K562 (cell line): ENCODE data around the gene MON2. TPM values are rescaled to one million over a fixed set of nuclear protein-coding genes. Genes with fewer than 3 reads are reported as not detected.

ENCODE experiments used
- ATAC-seq: fragments of 200-7000 bp; cut with Tn5 transposase; 3 replicates; pipeline ENCODE4 v1.9.1; 2020; ENCODE audit warnings: moderate library complexity
- BruUV-seq: library from RNA; stranded (reverse); fragments of 400-500 nt; replicated peaks from 2 replicates; lab custom pipeline; 2021; lab: Mats Ljungman, UMichigan
- CTCF ChIA-PET: fragments of 300-600 bp; formaldehyde crosslinking; extraction: SDS; loops from one replicate; lab custom pipeline; 2021; ENCODE audit warnings: low intra/inter-chr PET ratio; lab: Yijun Ruan, JAX
- POLR2A ChIA-PET: fragments of 300-600, 350-650 bp; sonication (Branson Sonifier 250); formaldehyde crosslinking; extraction: SDS; loops from one replicate; lab custom pipeline; 2021; ENCODE audit warnings: antibody characterized with exemption, inconsistent platforms; lab: Yijun Ruan, JAX
- DNase-seq, 4 experiments: peaks; one replicate each; pipeline versions ENCODE4 v3.0.0 to v3.0.0-alpha.2; 2011 to 2018; ENCODE audit warnings: low spot score in 3 of 4, mixed read lengths in 3 of 4; ENCODE audit errors: extremely low read depth in 1 of 4
- FAIRE-seq: peaks from 2 replicates; lab custom pipeline; 2011; peaks lifted over from hg19 to GRCh38; lab: Jason Lieb, UNC
- H2AFZ ChIP-seq: 2 replicates; pipeline ENCODE4 v1.6.0; 2011; ENCODE audit warnings: low read depth, low read length, control low read depth, inconsistent platforms
- H3K27ac ChIP-seq: fragments of 200-600 bp; 3 replicates; pipeline ENCODE4 v1.8.0; 2011; ENCODE audit warnings: low read depth, mild to moderate bottlenecking, control low read depth, inconsistent platforms, low read length, moderate library complexity, mixed read lengths; ENCODE audit errors: extremely low read depth
- H3K27me3 ChIP-seq, 2 experiments: fragments of 300-600 bp in 1 of 2; 2 replicates in 1 of 2; 3 replicates in 1 of 2; pipeline versions ENCODE4 v1.6.0 to v1.8.0; 2011; ENCODE audit warnings: inconsistent platforms in 2 of 2, low read length in 2 of 2, mild to moderate bottlenecking in 1 of 2, mixed read lengths in 1 of 2, moderate library complexity in 1 of 2; ENCODE audit not compliant: control insufficient read depth in 2 of 2, insufficient read depth in 2 of 2
- H3K36me3 ChIP-seq: fragments of 300-600 bp; 3 replicates; pipeline ENCODE4 v1.8.0; 2011; ENCODE audit warnings: mild to moderate bottlenecking, low read length, inconsistent platforms; ENCODE audit not compliant: control insufficient read depth, insufficient read depth
- H3K4me1 ChIP-seq, 2 experiments: fragments of 200-600 bp in 1 of 2; replicated peaks in 1 of 2; 2 replicates in 1 of 2; 3 replicates in 1 of 2; pipeline versions ENCODE4 v1.5.1 to v1.8.0; 2011; ENCODE audit warnings: inconsistent platforms in 2 of 2, low read length in 2 of 2, mild to moderate bottlenecking in 1 of 2, mixed read lengths in 1 of 2, moderate library complexity in 1 of 2; ENCODE audit not compliant: control insufficient read depth in 2 of 2, insufficient read depth in 2 of 2
- H3K4me2 ChIP-seq: 2 replicates; pipeline ENCODE4 v1.6.1; 2011; ENCODE audit warnings: low read length, control low read depth, inconsistent platforms, mixed read lengths; ENCODE audit not compliant: insufficient read depth
- H3K4me3 ChIP-seq: fragments of 200-600 bp; sonication (generic), shearing (Covaris generic); 2 replicates; pipeline ENCODE4 v1.5.1; 2016; ENCODE audit warnings: control low read depth, inconsistent platforms
- H3K79me2 ChIP-seq: fragments of 200-600 bp; 3 replicates; pipeline ENCODE4 v1.8.0; 2011; ENCODE audit warnings: low read length, inconsistent platforms; ENCODE audit not compliant: control insufficient read depth, insufficient read depth
- H3K9ac ChIP-seq, 2 experiments: 2 replicates each; pipeline versions ENCODE4 v1.6.0 to v1.6.1; 2011; ENCODE audit warnings: low read depth in 2 of 2, low read length in 2 of 2, control low read depth in 1 of 2, inconsistent platforms in 1 of 2, mild to moderate bottlenecking in 1 of 2, mixed read lengths in 1 of 2; ENCODE audit not compliant: insufficient read depth in 1 of 2
- H3K9me1 ChIP-seq: one replicate; pipeline ENCODE4 v1.6.0; 2011; ENCODE audit warnings: inconsistent platforms, mild to moderate bottlenecking, low read length, moderate library complexity; ENCODE audit not compliant: control insufficient read depth, insufficient read depth
- H3K9me3 ChIP-seq: replicated peaks from 2 replicates; pipeline ENCODE4 v1.5.1; 2011; ENCODE audit warnings: low read depth, low read length, inconsistent platforms; ENCODE audit not compliant: control insufficient read depth, insufficient read depth
- H4K20me1 ChIP-seq: replicated peaks from 2 replicates; pipeline ENCODE4 v1.6.1; 2011; ENCODE audit warnings: low read length, inconsistent platforms, mixed read lengths; ENCODE audit not compliant: control insufficient read depth, insufficient read depth
- BRD4 ChIP-seq: fragments of 200-600 bp; sonication (generic); IDR thresholded peaks from 2 replicates; pipeline ENCODE4 v1.6.1; 2017; ENCODE audit warnings: inconsistent platforms
- C11orf30 ChIP-seq: fragments of 450-650 bp; IDR thresholded peaks from 2 replicates; pipeline ENCODE4 v1.6.1; 2016; ENCODE audit warnings: low read depth, mild to moderate bottlenecking
- CEBPG ChIP-seq, 3 experiments: fragments of 200-800 bp in 1 of 3; sonication (Bioruptor generic) in 1 of 3; sonication (generic) in 1 of 3; formaldehyde crosslinking in 1 of 3; IDR thresholded peaks in 2 of 3; conservative IDR thresholded peaks in 1 of 3; 2 replicates each; pipeline versions ENCODE4 v1.6.1 to v1.8.0; 2016 to 2022; ENCODE audit warnings: missing compliant biosample characterization in 2 of 3, missing genetic modification characterization in 2 of 3, mild to moderate bottlenecking in 1 of 3, missing genetic modification reagents in 1 of 3
- ETV1 ChIP-seq: fragments of 450-650 bp; conservative IDR thresholded peaks from 2 replicates; pipeline ENCODE4 v1.6.1; 2016; ENCODE audit warnings: missing genetic modification characterization, control low read depth, low read depth, missing compliant biosample characterization
- GATAD2A ChIP-seq: fragments of 450-650 bp; IDR thresholded peaks from 2 replicates; pipeline ENCODE4 v1.6.1; 2017
- GTF2B ChIP-seq: IDR thresholded peaks from 2 replicates; pipeline ENCODE4 v1.6.1; 2011; ENCODE audit not compliant: insufficient read length; ENCODE audit errors: extremely low read depth
- HOMEZ ChIP-seq: fragments of 250-450 bp; sonication (Bioruptor Pico); IDR thresholded peaks from 2 replicates; pipeline ENCODE4 v1.4.0; 2020; ENCODE audit warnings: mild to moderate bottlenecking, moderate library complexity
- NCOA6 ChIP-seq: fragments of 450-650 bp; IDR thresholded peaks from 2 replicates; pipeline ENCODE4 v1.6.1; 2017; ENCODE audit warnings: mild to moderate bottlenecking
- NCOR1 ChIP-seq: fragments of 450-650 bp; IDR thresholded peaks from 2 replicates; pipeline ENCODE4 v1.6.1; 2016; ENCODE audit warnings: mild to moderate bottlenecking, moderate library complexity
- TCF3 ChIP-seq: sonication (generic); formaldehyde crosslinking; IDR thresholded peaks from 2 replicates; pipeline ENCODE4 v1.4.0; 2020; ENCODE audit warnings: mild to moderate bottlenecking, missing genetic modification reagents
- ZBTB5 ChIP-seq: fragments of 450-650 bp; IDR thresholded peaks from 2 replicates; pipeline ENCODE4 v1.6.1; 2017; ENCODE audit warnings: antibody characterized with exemption
- ZSCAN29 ChIP-seq: fragments of 450-650 bp; IDR thresholded peaks from 2 replicates; pipeline ENCODE4 v1.6.1; 2017
- WGBS: fragments of 100-300 bp; shearing (Covaris generic); methylation state at CpG from one replicate; pipeline ENCODE4 v1.1.6; 2016; ENCODE audit warnings: low coverage, mixed read lengths; ENCODE audit not compliant: insufficient coverage; ENCODE audit errors: missing lambda C conversion rate; 5-methylcytosine and 5-hydroxymethylcytosine counted together
- in situ Hi-C: fragments of 300-500 bp; cut with MboI; formaldehyde crosslinking; loops from 4 replicates; pipeline ENCODE4 v1.15.0; 2018; ENCODE audit warnings: inconsistent platforms, mixed read lengths
- intact Hi-C: fragments of 100-400 bp; cut with micrococcal nuclease; formaldehyde crosslinking; loops from 2 replicates; pipeline ENCODE4 v1.14.2; 2022
- polyA plus RNA-seq, 8 experiments: library from polyadenylated mRNA; depleted of rRNA in 4 of 8; stranded (reverse) in 5 of 8; unstranded in 3 of 8; fragments of >200 nt; fragmentation: Nextera tagmentation in 2 of 8; fragmentation: Illumina TruSeq in 1 of 8; extraction: Ambion mirVana in 2 of 8; extraction: Trizol in 1 of 8; gene quantifications; 2 replicates each; pipeline versions ENCODE4 v1.2.1 to v1.2.3, GENCODE V29; 2011 to 2014; ENCODE audit warnings: inconsistent platforms in 1 of 8, missing spikeins in 1 of 8
- total RNA-seq, 7 experiments: library from RNA; depleted of rRNA in 6 of 7; stranded (reverse); fragments of >200 nt in 6 of 7; fragmentation: Illumina TruSeq in 2 of 7; extraction: Trizol in 2 of 7; gene quantifications; 2 replicates each; pipeline versions ENCODE4 v1.2.1 to v1.2.3, GENCODE V29; 2011 to 2021; ENCODE audit warnings: low replicate concordance in 1 of 7

MON2 gene
- total and polyA plus RNA-seq, 9 of the 15 experiments (the other 6 are each of a cell fraction or from before 2014, with no cell fraction given): 3.6 to 31.6 (median 16.8) TPM

GRCh38 chr12:62469704-62470103 is 3.1 kb downstream of the MON2 start:
- FAIRE-seq (no peak), ATAC-seq (no peak), DNase-seq (no peak)
- no TSS peak for BruUV-seq
- intact Hi-C loops (no loop called here), in situ Hi-C loops (no loop called here)
- Histone ChIP-seq H3K4me3 (no peak overlapping the region), H4K20me1 (0 out of 2 replicates have a peak, but pooled peaks cover 4% of the 10 kb centered on the region), H3K9me1 (no peaks in the 10 kb centered on the region), H3K79me2 (peaks cover 70% of the 10 kb centered on the region), H3K4me2 (no peak overlapping the region), H3K27ac (no peak overlapping the region), H3K4me1 (peaks cover 8 to 14% of the 10 kb centered on the region in 2 experiments; a peak in 4 of 5 replicates), H3K27me3 (no peaks in the 10 kb centered on the region), H3K36me3 (peaks cover 14% of the 10 kb centered on the region; the same call in 2 of the 3 replicates), H2AFZ (no peak overlapping the region), H3K9me3 (no peaks in the 10 kb centered on the region), H3K9ac (no peak overlapping the region)
- WGBS: 95% methylated on average over 2 of the region's 2 CpGs
- TF ChIP-seq GATAD2A (no peak), ZBTB5 (no peak), TCF3 (CRISPR knock-in tag) (no peak), C11orf30 (no peak), NCOR1 (no peak), GTF2B (no peak), HOMEZ (CRISPR knock-in tag) (no peak), BRD4 (no peak), ZSCAN29 (no peak), CEBPG (CRISPR knock-in tag; IDR thresholded peaks at IDR 0.05) (no peak), CEBPG (tag; conservative IDR thresholded peaks at IDR 0.05 in 1 of 2, IDR thresholded peaks at IDR 0.05 in 1 of 2) (no peak), NCOA6 (no peak), ETV1 (tag) (no peak)
- CTCF ChIA-PET: no interaction called here
- POLR2A ChIA-PET: interaction anchor here (0.7 to 0.9 kb wide), 2 partner anchors 156 to 192 kb away, joined by 3 to 6 read pairs; no protein-coding TSS in a partner anchor
